Measurements from ENCODE around the gene HMGCR.

HMGCR gene

DNA sequence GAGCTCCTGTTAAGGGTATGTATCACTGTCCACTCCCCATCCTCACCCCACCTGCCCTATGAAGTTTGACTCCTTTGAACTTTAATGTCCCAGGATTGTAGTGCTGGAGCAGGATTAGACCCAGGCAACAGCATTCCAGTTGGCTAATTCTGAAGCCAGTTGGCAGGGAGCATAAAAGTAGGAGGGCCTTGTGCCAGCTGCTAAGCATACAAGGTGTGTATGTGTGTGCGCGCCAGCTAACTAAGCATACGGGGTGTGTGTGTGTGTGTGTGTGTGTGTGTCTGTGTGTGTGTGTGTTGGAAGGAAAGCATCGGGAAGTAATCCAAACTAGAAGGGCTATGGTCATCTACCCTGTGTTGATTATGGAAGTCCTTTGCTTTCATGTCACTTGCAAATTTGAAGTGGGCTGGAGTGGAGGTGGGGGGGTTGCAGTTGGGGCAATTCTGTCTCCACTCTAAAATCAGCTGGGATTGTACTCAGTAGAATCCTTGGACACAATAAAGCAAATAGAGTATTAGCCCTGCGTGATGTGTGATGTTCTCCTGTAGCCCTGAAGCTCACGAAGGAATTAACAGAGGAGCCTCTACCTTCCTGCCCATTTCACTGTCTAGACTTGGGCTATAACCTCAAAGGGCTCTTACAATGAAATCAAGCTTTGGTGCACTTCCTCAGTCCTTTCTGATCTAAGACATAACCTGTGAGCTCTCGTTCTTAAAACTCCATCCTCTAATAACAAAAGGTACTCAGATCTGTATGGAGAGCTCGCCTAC, 26.9 kb downstream of the HMGCR start:
- H3K36me3 ChIP-seq (ENCODE audit: control insufficient read depth, insufficient read depth, low read length) = peaks cover 11% of the 10 kb centered on the region
- H3K27me3 ChIP-seq (replicated peaks; ENCODE audit: control insufficient read depth, insufficient read depth, low read length) = no peaks in the 10 kb centered on the region
- no peak for DNase-seq (ENCODE audit: extremely low read depth, insufficient read length)
- H3K4me3 ChIP-seq (replicated peaks; ENCODE audit: low read depth, low read length) = no peak overlapping the region
- TF ChIP-seq, protein P1, sequence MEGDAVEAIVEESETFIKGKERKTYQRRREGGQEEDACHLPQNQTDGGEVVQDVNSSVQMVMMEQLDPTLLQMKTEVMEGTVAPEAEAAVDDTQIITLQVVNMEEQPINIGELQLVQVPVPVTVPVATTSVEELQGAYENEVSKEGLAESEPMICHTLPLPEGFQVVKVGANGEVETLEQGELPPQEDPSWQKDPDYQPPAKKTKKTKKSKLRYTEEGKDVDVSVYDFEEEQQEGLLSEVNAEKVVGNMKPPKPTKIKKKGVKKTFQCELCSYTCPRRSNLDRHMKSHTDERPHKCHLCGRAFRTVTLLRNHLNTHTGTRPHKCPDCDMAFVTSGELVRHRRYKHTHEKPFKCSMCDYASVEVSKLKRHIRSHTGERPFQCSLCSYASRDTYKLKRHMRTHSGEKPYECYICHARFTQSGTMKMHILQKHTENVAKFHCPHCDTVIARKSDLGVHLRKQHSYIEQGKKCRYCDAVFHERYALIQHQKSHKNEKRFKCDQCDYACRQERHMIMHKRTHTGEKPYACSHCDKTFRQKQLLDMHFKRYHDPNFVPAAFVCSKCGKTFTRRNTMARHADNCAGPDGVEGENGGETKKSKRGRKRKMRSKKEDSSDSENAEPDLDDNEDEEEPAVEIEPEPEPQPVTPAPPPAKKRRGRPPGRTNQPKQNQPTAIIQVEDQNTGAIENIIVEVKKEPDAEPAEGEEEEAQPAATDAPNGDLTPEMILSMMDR (IDR thresholded peaks at IDR 0.05; ENCODE audit: insufficient read depth, low read length, poor library complexity, severe bottlenecking) = no peak

DNA sequence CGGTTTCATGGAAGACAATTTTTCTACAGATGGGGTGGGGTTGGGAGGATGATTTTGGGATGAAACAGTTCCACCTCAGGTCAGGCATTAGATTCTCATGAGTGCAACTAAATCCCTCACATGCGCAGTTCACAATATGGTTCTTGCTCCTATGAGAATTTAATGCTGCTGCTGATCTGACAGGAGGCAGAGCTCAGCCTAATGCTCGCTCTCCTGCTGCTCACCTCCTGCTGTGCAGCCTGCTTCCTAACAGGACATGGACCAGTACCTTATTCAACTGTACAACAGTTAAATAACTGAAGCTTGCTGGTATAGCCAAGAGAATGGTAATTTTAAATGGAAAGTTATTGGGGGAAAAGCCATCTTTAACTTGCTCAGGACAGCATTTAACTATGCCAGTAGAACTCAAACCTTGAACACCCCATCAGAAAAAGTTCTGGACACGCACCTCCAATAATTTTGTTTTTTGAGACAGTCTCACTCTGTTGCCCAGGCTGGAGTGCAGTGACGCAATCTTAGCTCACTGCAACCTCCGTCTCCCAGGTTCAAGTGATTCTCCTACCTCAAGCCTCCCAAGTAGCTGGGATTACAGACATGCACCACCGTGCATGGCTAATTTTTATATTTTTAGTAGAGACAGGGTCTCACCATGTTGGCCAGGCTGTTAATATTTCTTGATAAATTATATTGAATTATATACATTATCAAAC, 27.7 kb downstream of the HMGCR start:
- TF ChIP-seq, protein P1 (IDR thresholded peaks at IDR 0.05; ENCODE audit: insufficient read depth, low read length, poor library complexity, severe bottlenecking) = no peak
- Histone ChIP-seq H3K36me3 (ENCODE audit: control insufficient read depth, insufficient read depth, low read length) (peaks cover 7% of the 10 kb centered on the region), H3K4me3 (replicated peaks; ENCODE audit: low read depth, low read length) (no peak overlapping the region), H3K27me3 (replicated peaks; ENCODE audit: control insufficient read depth, insufficient read depth, low read length) (no peaks in the 10 kb centered on the region)
- no peak for DNase-seq (ENCODE audit: extremely low read depth, insufficient read length)

DNA sequence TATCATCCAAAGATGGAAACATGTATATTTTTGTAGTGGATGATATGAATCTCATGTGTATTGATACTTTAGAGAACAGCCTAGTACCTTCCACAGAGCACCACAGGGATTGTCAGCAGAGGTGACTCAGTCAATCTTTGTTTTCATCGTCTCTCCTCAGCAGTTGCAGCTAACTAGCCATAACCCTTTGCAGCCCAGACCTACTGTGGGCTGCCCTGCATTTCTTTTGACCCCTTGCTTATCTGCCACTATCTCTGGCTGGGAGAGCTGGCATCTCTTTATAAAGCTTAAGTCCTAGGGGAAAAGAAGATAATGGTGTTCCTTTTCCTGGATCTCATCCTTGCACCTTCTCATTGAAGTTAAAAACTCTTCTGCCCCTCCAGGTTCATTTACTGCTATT, 28.7 kb downstream of the HMGCR start:
- Histone ChIP-seq H3K27me3 (replicated peaks; ENCODE audit: control insufficient read depth, insufficient read depth, low read length) (no peaks in the 10 kb centered on the region), H3K4me3 (replicated peaks; ENCODE audit: low read depth, low read length) (no peak overlapping the region), H3K36me3 (ENCODE audit: control insufficient read depth, insufficient read depth, low read length) (peaks cover 3% of the 10 kb centered on the region)
- TF ChIP-seq, protein P1 (IDR thresholded peaks at IDR 0.05; ENCODE audit: insufficient read depth, low read length, poor library complexity, severe bottlenecking) = no peak
- DNase-seq (ENCODE audit: extremely low read depth, insufficient read length) = no peak

DNA sequence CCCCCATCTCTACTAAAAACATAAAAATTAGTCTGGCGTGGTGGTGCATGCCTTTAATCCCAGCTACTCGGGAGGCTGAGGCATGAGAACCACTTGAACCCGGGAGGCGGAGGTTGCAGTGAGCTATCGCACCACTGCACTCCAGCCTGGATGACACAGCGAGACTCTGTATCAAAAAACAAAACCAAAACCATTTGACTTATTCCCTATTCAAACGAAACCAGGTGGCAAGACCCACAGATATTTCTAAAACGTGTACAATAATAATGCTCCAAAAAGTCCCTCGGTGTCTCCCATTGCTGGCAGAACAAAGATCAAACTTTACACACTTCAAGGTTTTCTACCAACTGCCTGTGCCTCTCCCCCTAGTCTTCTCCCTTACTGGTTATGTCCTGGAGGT, 29.8 kb downstream of the HMGCR start:
- no peaks in the 10 kb centered on the region for H3K27me3 ChIP-seq (replicated peaks; ENCODE audit: control insufficient read depth, insufficient read depth, low read length)
- H3K4me3 ChIP-seq (replicated peaks; ENCODE audit: low read depth, low read length) = no peak overlapping the region
- peaks cover 1% of the 10 kb centered on the region; the same call in 1 of the 2 replicates for H3K36me3 ChIP-seq (ENCODE audit: control insufficient read depth, insufficient read depth, low read length)
- TF ChIP-seq, protein P1 (IDR thresholded peaks at IDR 0.05; ENCODE audit: insufficient read depth, low read length, poor library complexity, severe bottlenecking) = no peak
- no peak for DNase-seq (ENCODE audit: extremely low read depth, insufficient read length)

DNA sequence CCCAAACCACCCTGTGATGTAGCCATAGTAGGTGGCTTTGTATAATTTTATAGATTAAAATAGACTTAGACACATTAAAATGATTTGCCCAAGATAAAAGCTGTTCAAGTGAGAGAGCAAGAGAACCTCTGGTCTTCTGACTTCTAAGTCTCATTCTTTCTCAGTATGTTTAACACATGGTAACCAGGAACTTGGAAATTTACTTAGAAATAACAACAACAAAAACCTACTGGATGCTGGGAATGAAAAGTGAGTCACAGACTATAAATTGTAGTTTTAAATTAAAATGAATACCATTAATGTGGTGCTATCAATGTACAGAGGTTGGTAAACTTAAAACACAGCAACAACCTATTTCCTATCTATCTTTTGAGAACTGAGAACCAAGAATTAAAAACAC, 30.4 kb downstream of the HMGCR start:
- Histone ChIP-seq H3K4me3 (replicated peaks; ENCODE audit: low read depth, low read length) (no peak overlapping the region), H3K27me3 (replicated peaks; ENCODE audit: control insufficient read depth, insufficient read depth, low read length) (no peaks in the 10 kb centered on the region), H3K36me3 (ENCODE audit: control insufficient read depth, insufficient read depth, low read length) (peaks cover 1% of the 10 kb centered on the region; the same call in 1 of the 2 replicates)
- no peak for DNase-seq (ENCODE audit: extremely low read depth, insufficient read length)
- TF ChIP-seq, protein P1 (IDR thresholded peaks at IDR 0.05; ENCODE audit: insufficient read depth, low read length, poor library complexity, severe bottlenecking) = no peak

Measured in GM06990 (cell line).